K562 (cell line): ENCODE data around the gene PTPN1. TPM values are rescaled to one million over a fixed set of nuclear protein-coding genes. Genes with fewer than 3 reads are reported as not detected.

Experiments used
- ATAC-seq: fragments of 200-7000 bp; cut with Tn5 transposase; 3 replicates; pipeline ENCODE4 v1.9.1; 2020; ENCODE audit warnings: moderate library complexity
- BruUV-seq: library from RNA; stranded (reverse); fragments of 400-500 nt; replicated peaks from 2 replicates; lab custom pipeline; 2021; lab: Mats Ljungman, UMichigan
- CTCF ChIA-PET: fragments of 300-600 bp; formaldehyde crosslinking; extraction: SDS; loops from one replicate; lab custom pipeline; 2021; ENCODE audit warnings: low intra/inter-chr PET ratio; lab: Yijun Ruan, JAX
- POLR2A ChIA-PET: fragments of 300-600, 350-650 bp; sonication (Branson Sonifier 250); formaldehyde crosslinking; extraction: SDS; loops from one replicate; lab custom pipeline; 2021; ENCODE audit warnings: antibody characterized with exemption, inconsistent platforms; lab: Yijun Ruan, JAX
- DNase-seq, 4 experiments: peaks; one replicate each; pipeline versions ENCODE4 v3.0.0 to v3.0.0-alpha.2; 2011 to 2018; ENCODE audit warnings: low spot score in 3 of 4, mixed read lengths in 3 of 4; ENCODE audit errors: extremely low read depth in 1 of 4
- FAIRE-seq: peaks from 2 replicates; lab custom pipeline; 2011; peaks lifted over from hg19 to GRCh38; lab: Jason Lieb, UNC
- H2AFZ ChIP-seq: 2 replicates; pipeline ENCODE4 v1.6.0; 2011; ENCODE audit warnings: low read depth, low read length, control low read depth, inconsistent platforms
- H3K27ac ChIP-seq: fragments of 200-600 bp; 3 replicates; pipeline ENCODE4 v1.8.0; 2011; ENCODE audit warnings: low read depth, mild to moderate bottlenecking, control low read depth, inconsistent platforms, low read length, moderate library complexity, mixed read lengths; ENCODE audit errors: extremely low read depth
- H3K27me3 ChIP-seq, 2 experiments: fragments of 300-600 bp in 1 of 2; 2 replicates in 1 of 2; 3 replicates in 1 of 2; pipeline versions ENCODE4 v1.6.0 to v1.8.0; 2011; ENCODE audit warnings: inconsistent platforms in 2 of 2, low read length in 2 of 2, mild to moderate bottlenecking in 1 of 2, mixed read lengths in 1 of 2, moderate library complexity in 1 of 2; ENCODE audit not compliant: control insufficient read depth in 2 of 2, insufficient read depth in 2 of 2
- H3K36me3 ChIP-seq: fragments of 300-600 bp; 3 replicates; pipeline ENCODE4 v1.8.0; 2011; ENCODE audit warnings: mild to moderate bottlenecking, low read length, inconsistent platforms; ENCODE audit not compliant: control insufficient read depth, insufficient read depth
- H3K4me1 ChIP-seq, 2 experiments: fragments of 200-600 bp in 1 of 2; replicated peaks in 1 of 2; 2 replicates in 1 of 2; 3 replicates in 1 of 2; pipeline versions ENCODE4 v1.5.1 to v1.8.0; 2011; ENCODE audit warnings: inconsistent platforms in 2 of 2, low read length in 2 of 2, mild to moderate bottlenecking in 1 of 2, mixed read lengths in 1 of 2, moderate library complexity in 1 of 2; ENCODE audit not compliant: control insufficient read depth in 2 of 2, insufficient read depth in 2 of 2
- H3K4me2 ChIP-seq: 2 replicates; pipeline ENCODE4 v1.6.1; 2011; ENCODE audit warnings: low read length, control low read depth, inconsistent platforms, mixed read lengths; ENCODE audit not compliant: insufficient read depth
- H3K4me3 ChIP-seq: fragments of 200-600 bp; sonication (generic), shearing (Covaris generic); 2 replicates; pipeline ENCODE4 v1.5.1; 2016; ENCODE audit warnings: control low read depth, inconsistent platforms
- H3K79me2 ChIP-seq: fragments of 200-600 bp; 3 replicates; pipeline ENCODE4 v1.8.0; 2011; ENCODE audit warnings: low read length, inconsistent platforms; ENCODE audit not compliant: control insufficient read depth, insufficient read depth
- H3K9ac ChIP-seq, 2 experiments: 2 replicates each; pipeline versions ENCODE4 v1.6.0 to v1.6.1; 2011; ENCODE audit warnings: low read depth in 2 of 2, low read length in 2 of 2, control low read depth in 1 of 2, inconsistent platforms in 1 of 2, mild to moderate bottlenecking in 1 of 2, mixed read lengths in 1 of 2; ENCODE audit not compliant: insufficient read depth in 1 of 2
- H3K9me1 ChIP-seq: one replicate; pipeline ENCODE4 v1.6.0; 2011; ENCODE audit warnings: inconsistent platforms, mild to moderate bottlenecking, low read length, moderate library complexity; ENCODE audit not compliant: control insufficient read depth, insufficient read depth
- H3K9me3 ChIP-seq: replicated peaks from 2 replicates; pipeline ENCODE4 v1.5.1; 2011; ENCODE audit warnings: low read depth, low read length, inconsistent platforms; ENCODE audit not compliant: control insufficient read depth, insufficient read depth
- H4K20me1 ChIP-seq: replicated peaks from 2 replicates; pipeline ENCODE4 v1.6.1; 2011; ENCODE audit warnings: low read length, inconsistent platforms, mixed read lengths; ENCODE audit not compliant: control insufficient read depth, insufficient read depth
- BCOR ChIP-seq: fragments of 450-650 bp; IDR thresholded peaks from 2 replicates; pipeline ENCODE4 v1.6.1; 2016
- C11orf30 ChIP-seq: fragments of 450-650 bp; IDR thresholded peaks from 2 replicates; pipeline ENCODE4 v1.6.1; 2016; ENCODE audit warnings: low read depth, mild to moderate bottlenecking
- CGGBP1 ChIP-seq: fragments of 250-450 bp; sonication (Bioruptor Pico); IDR thresholded peaks from 2 replicates; pipeline ENCODE4 v1.9.0; 2021; ENCODE audit warnings: mild to moderate bottlenecking
- DIDO1 ChIP-seq: fragments of 450-650 bp; IDR thresholded peaks from 2 replicates; pipeline ENCODE4 v1.6.1; 2016; ENCODE audit warnings: low read depth, missing biosample characterization, missing genetic modification characterization
- DMBX1 ChIP-seq: fragments of 250-450 bp; sonication (Bioruptor Pico); IDR thresholded peaks from 2 replicates; pipeline ENCODE4 v1.8.0; 2022; ENCODE audit warnings: inconsistent platforms, mild to moderate bottlenecking, moderate library complexity, borderline replicate concordance
- GABPB2 ChIP-seq: fragments of 250-450 bp; sonication (Bioruptor Pico); conservative IDR thresholded peaks from 2 replicates; pipeline ENCODE4 v1.5.1; 2021; ENCODE audit warnings: mild to moderate bottlenecking
- HDAC1 ChIP-seq, 2 experiments: fragments of 450-650 bp; IDR thresholded peaks; 2 replicates each; pipeline ENCODE4 v1.6.1; 2016 to 2017; ENCODE audit warnings: inconsistent platforms in 1 of 2, mild to moderate bottlenecking in 1 of 2, moderate library complexity in 1 of 2
- KLF1 ChIP-seq: fragments of 450-650 bp; IDR thresholded peaks from 2 replicates; pipeline ENCODE4 v1.6.1; 2016; ENCODE audit warnings: missing genetic modification characterization, missing compliant biosample characterization
- RBFOX2 ChIP-seq: fragments of 200-400 bp; formaldehyde crosslinking; IDR thresholded peaks from 2 replicates; pipeline ENCODE4 v1.6.1; 2017; ENCODE audit warnings: low read depth, mild to moderate bottlenecking, low read length, moderate library complexity
- TARDBP ChIP-seq: fragments of 450-650 bp; IDR thresholded peaks from 2 replicates; pipeline ENCODE4 v1.6.1; 2016
- ZBTB1 ChIP-seq: sonication (generic); formaldehyde crosslinking; IDR thresholded peaks from 2 replicates; pipeline ENCODE4 v1.8.1; 2023; ENCODE audit warnings: missing genetic modification reagents, low read depth, mild to moderate bottlenecking, borderline replicate concordance
- ZBTB7A ChIP-seq: IDR thresholded peaks from 2 replicates; pipeline ENCODE4 v1.6.1; 2011; ENCODE audit warnings: low read depth, mild to moderate bottlenecking, low read length, moderate library complexity, borderline replicate concordance; ENCODE audit not compliant: control insufficient read depth
- ZNF133 ChIP-seq: fragments of 250-450 bp; sonication (Bioruptor Pico); IDR thresholded peaks from 2 replicates; pipeline ENCODE4 v1.4.0; 2020; ENCODE audit warnings: mild to moderate bottlenecking
- ZNF197 ChIP-seq: fragments of 200-800 bp; sonication (Bioruptor generic); IDR thresholded peaks from 2 replicates; pipeline ENCODE4 v1.6.1; 2016; ENCODE audit warnings: low read depth, missing genetic modification characterization, missing compliant biosample characterization
- ZNF408 ChIP-seq: fragments of 250-450 bp; sonication (Bioruptor Pico); IDR thresholded peaks from 2 replicates; pipeline ENCODE4 v1.4.0; 2020; ENCODE audit warnings: low read depth, mild to moderate bottlenecking, moderate library complexity
- ZNF436 ChIP-seq: fragments of 250-450, 450-650 bp; sonication (Bioruptor Pico); formaldehyde crosslinking; IDR thresholded peaks from 2 replicates; pipeline ENCODE4 v1.7.0; 2020; ENCODE audit warnings: mild to moderate bottlenecking
- ZNF644 ChIP-seq: fragments of 200-800 bp; sonication (Bioruptor generic); IDR thresholded peaks from 2 replicates; pipeline ENCODE4 v1.6.1; 2016; ENCODE audit warnings: low read depth, missing genetic modification characterization, missing compliant biosample characterization
- WGBS: fragments of 100-300 bp; shearing (Covaris generic); methylation state at CpG from one replicate; pipeline ENCODE4 v1.1.6; 2016; ENCODE audit warnings: low coverage, mixed read lengths; ENCODE audit not compliant: insufficient coverage; ENCODE audit errors: missing lambda C conversion rate; 5-methylcytosine and 5-hydroxymethylcytosine counted together
- in situ Hi-C: fragments of 300-500 bp; cut with MboI; formaldehyde crosslinking; loops from 4 replicates; pipeline ENCODE4 v1.15.0; 2018; ENCODE audit warnings: inconsistent platforms, mixed read lengths
- intact Hi-C: fragments of 100-400 bp; cut with micrococcal nuclease; formaldehyde crosslinking; loops from 2 replicates; pipeline ENCODE4 v1.14.2; 2022
- polyA plus RNA-seq, 8 experiments: library from polyadenylated mRNA; depleted of rRNA in 4 of 8; stranded (reverse) in 5 of 8; unstranded in 3 of 8; fragments of >200 nt; fragmentation: Nextera tagmentation in 2 of 8; fragmentation: Illumina TruSeq in 1 of 8; extraction: Ambion mirVana in 2 of 8; extraction: Trizol in 1 of 8; gene quantifications; 2 replicates each; pipeline versions ENCODE4 v1.2.1 to v1.2.3, GENCODE V29; 2011 to 2014; ENCODE audit warnings: inconsistent platforms in 1 of 8, missing spikeins in 1 of 8
- total RNA-seq, 7 experiments: library from RNA; depleted of rRNA in 6 of 7; stranded (reverse); fragments of >200 nt in 6 of 7; fragmentation: Illumina TruSeq in 2 of 7; extraction: Trizol in 2 of 7; gene quantifications; 2 replicates each; pipeline versions ENCODE4 v1.2.1 to v1.2.3, GENCODE V29; 2011 to 2021; ENCODE audit warnings: low replicate concordance in 1 of 7
- TF ChIP-seq, protein P1 (sequence below): fragments of 450-650 bp; formaldehyde crosslinking; IDR thresholded peaks from 2 replicates; pipeline ENCODE4 v1.4.0; 2020; ENCODE audit warnings: mild to moderate bottlenecking, moderate library complexity

PTPN1 gene
- total and polyA plus RNA-seq, 9 of the 15 experiments (the other 6 are each of a cell fraction or from before 2014, with no cell fraction given): 11.0 to 85.3 (median 54.0) TPM

- Histone ChIP-seq H4K20me1 (peaks cover 3% of the 10 kb centered on the region; the same call in 1 of the 2 replicates), H3K4me2 (peak overlapping the region; percentile 30), H3K27ac (peak overlapping the region; percentile 31; the same call in 2 of the 3 replicates), H3K4me3 (no peak overlapping the region), H2AFZ (no peak overlapping the region), H3K4me1 (peaks cover 15 to 62% of the 10 kb centered on the region in 2 experiments), H3K9me3 (no peaks in the 10 kb centered on the region), H3K79me2 (peaks cover 100% of the 10 kb centered on the region), H3K9me1 (no peaks in the 10 kb centered on the region), H3K27me3 (no peaks in the 10 kb centered on the region), H3K36me3 (peaks cover 42% of the 10 kb centered on the region), H3K9ac (peak overlapping the region in 1 of 2 experiments; percentile 29; a peak in 1 of 4 replicates)
- no peak for FAIRE-seq
- intact Hi-C loops: no loop called here
- no peak for DNase-seq
- ATAC-seq: no peak
- POLR2A ChIA-PET: interaction anchor here (1.3 to 6.6 kb wide), 3 partner anchors 9 to 28 kb away, joined by 3 to 63 read pairs (median 3); no protein-coding TSS in a partner anchor
- BruUV-seq: no TSS peak
- 11% methylated on average over 5 of the region's 5 CpGs for WGBS
- in situ Hi-C loops: no loop called here
- CTCF ChIA-PET: no interaction called here
- TF ChIP-seq TARDBP (no peak), DMBX1 (CRISPR knock-in tag) (no peak), CGGBP1 (CRISPR knock-in tag) (no peak), ZNF436 (CRISPR knock-in tag) (no peak), DIDO1 (tag) (no peak), ZBTB1 (CRISPR knock-in tag) (no peak), ZNF197 (CRISPR knock-in tag) (no peak), ZNF133 (CRISPR knock-in tag) (no peak), RBFOX2 (no peak), C11orf30 (no peak), ZNF644 (no peak), ZNF408 (CRISPR knock-in tag) (no peak), BCOR (no peak), ZBTB7A (no peak), KLF1 (tag) (no peak), HDAC1 (IDR thresholded peaks at IDR 0.05) (no peak), GABPB2 (no peak)
- TF ChIP-seq, protein P1, sequence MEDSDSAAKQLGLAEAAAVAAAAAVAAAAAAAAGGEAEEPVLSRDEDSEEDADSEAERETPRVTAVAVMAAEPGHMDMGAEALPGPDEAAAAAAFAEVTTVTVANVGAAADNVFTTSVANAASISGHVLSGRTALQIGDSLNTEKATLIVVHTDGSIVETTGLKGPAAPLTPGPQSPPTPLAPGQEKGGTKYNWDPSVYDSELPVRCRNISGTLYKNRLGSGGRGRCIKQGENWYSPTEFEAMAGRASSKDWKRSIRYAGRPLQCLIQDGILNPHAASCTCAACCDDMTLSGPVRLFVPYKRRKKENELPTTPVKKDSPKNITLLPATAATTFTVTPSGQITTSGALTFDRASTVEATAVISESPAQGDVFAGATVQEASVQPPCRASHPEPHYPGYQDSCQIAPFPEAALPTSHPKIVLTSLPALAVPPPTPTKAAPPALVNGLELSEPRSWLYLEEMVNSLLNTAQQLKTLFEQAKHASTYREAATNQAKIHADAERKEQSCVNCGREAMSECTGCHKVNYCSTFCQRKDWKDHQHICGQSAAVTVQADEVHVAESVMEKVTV: no peak
Observed at GRCh38 chr20:50516180-50516934, 6.2 kb downstream of the PTPN1 start.
